GM12864 (cell line): Measurements from ENCODE around the gene SYTL2.

Source experiments
- DNase-seq: peaks from one replicate; pipeline ENCODE4 v3.0.0-alpha.2; 2011; ENCODE audit warnings: low read depth
- H3K4me3 ChIP-seq: 2 replicates; pipeline ENCODE4 v1.5.1; 2011; ENCODE audit warnings: mild to moderate bottlenecking, low read depth, low read length, control low read depth
- CTCF ChIP-seq: IDR thresholded peaks from 2 replicates; pipeline ENCODE4 v1.5.1; 2011; ENCODE audit warnings: low read depth, mild to moderate bottlenecking, moderate library complexity, low read length, control low read depth, inconsistent platforms; ENCODE audit errors: missing control alignments

Gene SYTL2

DNA sequence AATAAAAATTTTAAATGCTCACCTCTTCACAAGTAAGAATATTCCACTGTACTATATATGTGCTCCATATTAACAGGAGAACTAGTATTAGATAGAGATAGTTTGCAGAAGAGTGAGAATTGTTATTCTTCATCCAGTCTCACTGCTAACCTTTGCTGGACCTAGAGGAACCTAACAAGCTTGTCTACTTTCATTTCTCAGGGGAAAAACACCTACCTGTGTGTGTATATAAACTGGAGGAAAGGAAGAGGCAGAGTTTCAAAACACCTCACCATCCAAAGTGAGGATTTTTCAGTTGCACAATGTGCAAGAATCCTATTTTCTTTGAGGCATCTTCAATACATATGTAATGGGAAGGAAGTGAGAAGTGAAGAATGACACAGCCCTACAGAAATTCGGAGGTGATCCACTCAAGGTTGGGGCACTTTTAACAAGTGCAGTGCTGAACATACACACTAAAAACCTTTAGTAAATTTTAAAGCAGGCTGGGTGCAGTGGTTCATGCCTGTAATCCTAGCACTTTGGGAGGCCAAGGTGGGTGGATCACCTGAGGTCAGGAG lies 52.4 kb downstream of the SYTL2 start:
- TF ChIP-seq CTCF: no peak
- H3K4me3 ChIP-seq: no peak overlapping the region
- DNase-seq: no peak

GRCh38 chr11:85758026-85758425 lies 52.9 kb downstream of the SYTL2 start:
- no peak for TF ChIP-seq CTCF
- DNase-seq: no peak
- no peak overlapping the region for H3K4me3 ChIP-seq

DNA sequence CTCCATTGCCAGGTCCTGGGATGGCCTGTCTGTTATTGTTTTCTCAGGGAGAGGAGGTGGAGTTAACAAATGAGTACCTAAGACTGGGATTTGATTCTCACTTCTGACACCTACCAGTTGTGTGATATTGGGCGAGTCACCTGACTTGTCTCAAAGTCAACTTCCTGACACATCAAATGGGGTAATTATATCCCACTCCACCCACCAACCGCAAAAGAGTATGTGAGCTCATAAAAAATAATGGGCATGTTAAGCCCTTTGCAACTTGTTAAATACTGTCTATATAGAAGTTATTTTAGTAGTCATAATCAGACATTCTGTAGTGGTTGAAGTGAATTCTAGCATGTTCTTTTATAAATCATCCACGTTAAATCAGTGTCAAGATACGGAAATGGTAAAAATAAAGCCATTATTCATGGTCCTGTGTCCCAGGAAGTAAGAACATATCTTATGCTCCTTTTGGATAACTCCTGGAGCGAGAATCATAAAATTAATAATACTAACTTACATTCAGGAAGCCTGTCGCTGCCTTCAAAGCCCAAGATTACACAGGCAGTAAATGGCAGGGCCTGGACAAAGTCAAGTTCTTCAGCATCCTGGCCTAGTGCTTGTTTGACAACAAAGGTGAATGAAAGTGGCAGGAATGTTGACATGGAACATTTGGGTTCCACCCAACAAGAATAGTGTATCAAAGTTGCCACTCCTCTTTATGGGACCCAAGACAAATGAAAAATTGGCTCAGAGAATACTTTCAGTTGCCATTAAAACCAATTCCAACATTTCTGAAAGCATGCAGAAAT lies 54.3 kb downstream of the SYTL2 start:
- H3K4me3 ChIP-seq: no peak overlapping the region
- TF ChIP-seq CTCF: no peak
- DNase-seq: no peak

GRCh38 chr11:85755701-85756100 lies 55.2 kb downstream of the SYTL2 start:
- DNase-seq: no peak
- H3K4me3 ChIP-seq: no peak overlapping the region
- TF ChIP-seq CTCF: no peak

- no peak for TF ChIP-seq CTCF
- H3K4me3 ChIP-seq: no peak overlapping the region
- no peak for DNase-seq
Measured at GRCh38 chr11:85755285-85755684, 55.7 kb downstream of the SYTL2 start.

DNA sequence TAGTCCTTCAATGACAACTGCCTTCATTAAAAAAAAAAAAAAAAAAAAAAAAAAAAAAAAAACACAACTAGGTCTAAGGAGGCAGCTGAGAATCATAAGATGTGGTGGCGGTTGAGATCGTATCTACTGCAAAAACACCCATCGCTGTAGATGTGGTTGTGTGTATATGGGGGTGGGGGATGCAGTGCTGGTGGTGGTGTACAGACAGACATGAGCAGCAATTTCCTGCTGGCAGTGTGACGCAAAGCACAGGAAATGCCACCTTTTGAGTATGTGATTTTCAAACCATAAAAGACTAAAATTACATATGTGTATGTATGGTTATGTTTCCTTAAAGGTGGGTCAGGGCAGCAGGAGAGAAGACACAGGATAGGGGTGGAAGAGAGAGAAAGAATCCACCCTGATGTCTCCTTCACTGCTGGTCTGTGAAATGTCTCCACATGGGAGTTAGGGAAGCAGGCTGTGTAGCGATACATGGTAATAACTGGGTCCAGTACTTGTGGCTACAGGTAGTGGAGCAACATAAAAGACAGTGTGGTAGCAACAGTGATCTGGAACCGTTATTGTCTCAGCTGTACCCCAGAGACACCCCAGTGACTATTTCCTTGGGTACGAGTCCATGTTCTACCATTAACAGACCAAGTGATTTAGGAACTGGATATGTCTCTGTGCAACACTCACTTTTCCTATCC lies 57.9 kb downstream of the SYTL2 start:
- no peak for TF ChIP-seq CTCF
- no peak overlapping the region for H3K4me3 ChIP-seq
- DNase-seq: no peak
